ENCODE results near the gene PTPRH.

GRCh38 chr19:55173714-55174409, 35.4 kb downstream of the PTPRH start:
- no peak for TF ChIP-seq POLR2A (IDR thresholded peaks at IDR 0.05)
- TF ChIP-seq, protein P1, sequence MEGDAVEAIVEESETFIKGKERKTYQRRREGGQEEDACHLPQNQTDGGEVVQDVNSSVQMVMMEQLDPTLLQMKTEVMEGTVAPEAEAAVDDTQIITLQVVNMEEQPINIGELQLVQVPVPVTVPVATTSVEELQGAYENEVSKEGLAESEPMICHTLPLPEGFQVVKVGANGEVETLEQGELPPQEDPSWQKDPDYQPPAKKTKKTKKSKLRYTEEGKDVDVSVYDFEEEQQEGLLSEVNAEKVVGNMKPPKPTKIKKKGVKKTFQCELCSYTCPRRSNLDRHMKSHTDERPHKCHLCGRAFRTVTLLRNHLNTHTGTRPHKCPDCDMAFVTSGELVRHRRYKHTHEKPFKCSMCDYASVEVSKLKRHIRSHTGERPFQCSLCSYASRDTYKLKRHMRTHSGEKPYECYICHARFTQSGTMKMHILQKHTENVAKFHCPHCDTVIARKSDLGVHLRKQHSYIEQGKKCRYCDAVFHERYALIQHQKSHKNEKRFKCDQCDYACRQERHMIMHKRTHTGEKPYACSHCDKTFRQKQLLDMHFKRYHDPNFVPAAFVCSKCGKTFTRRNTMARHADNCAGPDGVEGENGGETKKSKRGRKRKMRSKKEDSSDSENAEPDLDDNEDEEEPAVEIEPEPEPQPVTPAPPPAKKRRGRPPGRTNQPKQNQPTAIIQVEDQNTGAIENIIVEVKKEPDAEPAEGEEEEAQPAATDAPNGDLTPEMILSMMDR (IDR thresholded peaks at IDR 0.05): no peak

Measured in lower leg skin (tissue), 3 donors.